ENCODE results near the gene PHF10.

- TF ChIP-seq CREB1 (IDR thresholded peaks at IDR 0.05; ENCODE audit: low read depth) (no peak), EP300 (IDR thresholded peaks at IDR 0.05; ENCODE audit: borderline replicate concordance) (no peak)
These were observed 39.0 kb upstream of the PHF10 start for GRCh38 chr6:169763308-169763707.
